Astrocyte of the spinal cord (primary cell): ENCODE data around the gene NR0B2.
"Not testable (repeated sequence)": the region's sequence is repeated elsewhere in the genome, so short reads cannot be mapped to it uniquely, and the experiment has no call there.

Experiments used
- DNase-seq: peaks from one replicate; pipeline ENCODE4 v3.0.0; 2011; ENCODE audit warnings: low read depth, low spot score
- H3K4me3 ChIP-seq: 2 replicates; pipeline ENCODE4 v1.5.1; 2011; ENCODE audit warnings: low read depth, mild to moderate bottlenecking, low read length, moderate library complexity
- in situ Hi-C: cut with HindIII; loops from 2 replicates; pipeline ENCODE4 v1.10.0; 2017; ENCODE audit warnings: low sequenced_read_pairs
- TF ChIP-seq, protein P1 (sequence below): IDR thresholded peaks from 2 replicates; pipeline ENCODE4 v1.5.1; 2012; ENCODE audit warnings: low read depth, mild to moderate bottlenecking, low read length, inconsistent platforms

NR0B2 gene

DNA sequence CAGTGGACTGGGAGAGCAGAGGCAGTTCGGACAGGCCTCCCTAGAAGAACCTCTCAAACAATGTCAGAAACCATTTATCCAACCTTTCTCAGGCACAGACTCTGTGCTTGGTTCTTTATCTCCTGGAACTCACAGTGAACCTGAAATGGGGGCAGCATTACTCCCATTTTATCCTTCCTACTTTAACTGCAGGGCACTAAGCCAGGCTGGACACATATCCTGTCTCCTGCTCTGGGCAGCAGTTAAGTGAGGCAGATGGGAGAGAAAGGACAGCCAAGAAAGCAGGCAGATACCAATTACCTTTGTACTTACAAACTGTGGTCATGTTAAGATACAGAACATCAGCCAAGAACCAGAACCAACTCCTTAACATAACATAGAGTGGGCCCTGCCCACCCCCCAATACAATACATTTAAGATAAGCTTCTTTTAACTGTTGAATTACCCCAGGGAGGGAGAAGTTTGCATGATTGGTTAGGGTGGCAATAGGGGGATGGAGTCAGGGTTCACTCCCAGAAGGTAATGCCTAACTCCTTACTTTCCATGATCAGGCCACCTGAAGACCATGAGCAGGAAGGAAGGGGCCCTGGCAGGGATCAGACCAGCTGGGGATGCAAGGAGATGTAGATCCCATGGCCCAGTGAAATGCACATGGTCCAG, 35.6 kb upstream of the NR0B2 start:
- DNase-seq, result no peak
- TF ChIP-seq, protein P1, sequence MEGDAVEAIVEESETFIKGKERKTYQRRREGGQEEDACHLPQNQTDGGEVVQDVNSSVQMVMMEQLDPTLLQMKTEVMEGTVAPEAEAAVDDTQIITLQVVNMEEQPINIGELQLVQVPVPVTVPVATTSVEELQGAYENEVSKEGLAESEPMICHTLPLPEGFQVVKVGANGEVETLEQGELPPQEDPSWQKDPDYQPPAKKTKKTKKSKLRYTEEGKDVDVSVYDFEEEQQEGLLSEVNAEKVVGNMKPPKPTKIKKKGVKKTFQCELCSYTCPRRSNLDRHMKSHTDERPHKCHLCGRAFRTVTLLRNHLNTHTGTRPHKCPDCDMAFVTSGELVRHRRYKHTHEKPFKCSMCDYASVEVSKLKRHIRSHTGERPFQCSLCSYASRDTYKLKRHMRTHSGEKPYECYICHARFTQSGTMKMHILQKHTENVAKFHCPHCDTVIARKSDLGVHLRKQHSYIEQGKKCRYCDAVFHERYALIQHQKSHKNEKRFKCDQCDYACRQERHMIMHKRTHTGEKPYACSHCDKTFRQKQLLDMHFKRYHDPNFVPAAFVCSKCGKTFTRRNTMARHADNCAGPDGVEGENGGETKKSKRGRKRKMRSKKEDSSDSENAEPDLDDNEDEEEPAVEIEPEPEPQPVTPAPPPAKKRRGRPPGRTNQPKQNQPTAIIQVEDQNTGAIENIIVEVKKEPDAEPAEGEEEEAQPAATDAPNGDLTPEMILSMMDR, result no peak
- in situ Hi-C loops, result no loop called here
- H3K4me3 ChIP-seq, result no peak overlapping the region

DNA sequence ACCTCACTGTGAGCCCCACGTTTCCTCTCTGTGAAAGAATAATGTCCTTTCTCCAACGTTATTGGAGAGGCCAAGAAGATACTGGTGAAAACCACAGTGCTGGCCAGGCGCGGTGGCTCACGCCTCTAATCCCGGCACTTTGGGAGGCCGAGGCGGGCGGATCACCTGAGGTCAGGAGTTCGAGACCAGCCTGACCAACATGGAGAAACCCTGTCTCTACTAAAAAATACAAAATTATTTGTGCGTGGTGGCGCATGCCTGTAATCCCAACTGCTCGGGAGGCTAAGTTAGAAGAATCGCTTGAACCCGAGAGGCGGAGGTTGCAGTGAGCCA, 34.9 kb upstream of the NR0B2 start:
- in situ Hi-C loops, DNase-seq, H3K4me3 ChIP-seq: not testable (repeated sequence)

DNA sequence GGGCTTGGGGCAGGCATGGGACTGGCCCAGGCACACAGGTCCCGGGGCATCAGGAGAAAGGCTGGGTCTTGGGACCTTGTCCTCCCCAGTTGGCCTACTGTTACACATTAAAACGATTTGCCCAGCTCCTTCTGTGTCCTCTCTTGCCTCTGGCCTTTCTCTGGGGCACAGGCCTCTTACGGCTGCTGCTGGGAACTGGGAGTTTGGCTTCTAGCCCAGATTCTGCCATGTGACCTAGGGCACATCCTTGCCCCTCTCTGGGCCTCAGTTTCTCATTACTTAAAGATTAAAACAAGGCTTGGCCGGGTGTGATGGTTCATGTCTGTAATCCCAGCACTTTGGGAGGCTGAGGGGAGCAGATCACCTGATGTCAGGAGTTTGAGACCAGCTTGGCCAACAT, 32.5 kb upstream of the NR0B2 start:
- no peak for DNase-seq
- in situ Hi-C loops, result no loop called here
- TF ChIP-seq, protein P1, result no peak
- H3K4me3 ChIP-seq, result no peak overlapping the region

DNA sequence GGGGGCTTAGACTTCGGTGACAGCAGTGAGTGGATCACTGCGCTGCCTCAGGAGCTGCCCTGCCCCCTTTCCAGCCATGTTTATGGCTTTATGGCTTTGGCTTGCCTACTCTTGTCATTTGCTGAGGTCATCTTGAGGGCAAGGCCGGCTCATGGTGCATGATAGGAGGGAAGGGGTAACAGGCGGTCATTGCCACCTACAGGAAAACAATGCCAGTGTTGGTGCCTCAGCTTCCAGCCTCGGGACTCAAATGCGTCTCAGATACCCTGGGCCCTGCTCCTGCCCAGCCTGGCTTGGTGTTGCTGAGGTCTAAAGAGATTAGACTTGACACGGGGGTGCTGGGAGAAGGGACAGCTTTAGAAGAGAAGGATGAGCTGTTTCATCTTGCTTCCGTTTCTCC, 32.0 kb upstream of the NR0B2 start:
- in situ Hi-C loops, result no loop called here
- H3K4me3 ChIP-seq, result no peak overlapping the region
- no peak for DNase-seq
- TF ChIP-seq, protein P1, result no peak

DNA sequence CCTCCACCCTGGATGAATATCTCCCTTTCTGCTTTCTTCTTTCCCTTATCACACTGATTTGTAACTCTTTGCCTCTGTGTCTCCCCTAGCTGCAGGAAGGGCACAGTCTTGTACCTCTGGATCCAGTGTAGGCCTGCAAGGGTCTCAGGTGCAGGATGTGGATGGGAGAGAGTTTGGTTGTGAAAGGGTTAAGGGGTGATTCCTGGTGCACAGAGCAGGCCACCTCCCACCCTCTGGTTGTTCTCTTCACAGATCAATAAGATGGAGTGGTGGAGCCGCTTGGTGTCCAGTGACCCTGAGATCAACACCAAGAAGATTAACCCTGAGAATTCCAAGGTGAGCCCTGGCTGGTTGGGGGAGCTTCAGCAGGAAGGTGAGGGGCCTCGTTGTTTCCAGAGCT, 31.4 kb upstream of the NR0B2 start:
- in situ Hi-C loops, result no loop called here
- H3K4me3 ChIP-seq, result no peak overlapping the region
- TF ChIP-seq, protein P1, result no peak
- no peak for DNase-seq

DNA sequence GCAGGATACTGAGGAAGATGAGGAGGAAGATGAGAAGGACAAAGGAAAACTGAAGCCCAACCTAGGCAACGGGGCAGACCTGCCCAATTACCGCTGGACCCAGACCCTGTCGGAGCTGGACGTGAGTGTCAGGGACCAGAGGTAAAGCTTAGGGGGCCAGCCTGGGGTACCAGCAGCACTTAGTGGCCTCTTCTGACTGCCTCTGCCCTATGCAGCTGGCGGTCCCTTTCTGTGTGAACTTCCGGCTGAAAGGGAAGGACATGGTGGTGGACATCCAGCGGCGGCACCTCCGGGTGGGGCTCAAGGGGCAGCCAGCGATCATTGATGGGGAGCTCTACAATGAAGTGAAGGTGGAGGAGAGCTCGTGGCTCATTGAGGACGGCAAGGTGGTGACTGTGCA, 28.9 kb upstream of the NR0B2 start:
- DNase-seq, result no peak

DNA sequence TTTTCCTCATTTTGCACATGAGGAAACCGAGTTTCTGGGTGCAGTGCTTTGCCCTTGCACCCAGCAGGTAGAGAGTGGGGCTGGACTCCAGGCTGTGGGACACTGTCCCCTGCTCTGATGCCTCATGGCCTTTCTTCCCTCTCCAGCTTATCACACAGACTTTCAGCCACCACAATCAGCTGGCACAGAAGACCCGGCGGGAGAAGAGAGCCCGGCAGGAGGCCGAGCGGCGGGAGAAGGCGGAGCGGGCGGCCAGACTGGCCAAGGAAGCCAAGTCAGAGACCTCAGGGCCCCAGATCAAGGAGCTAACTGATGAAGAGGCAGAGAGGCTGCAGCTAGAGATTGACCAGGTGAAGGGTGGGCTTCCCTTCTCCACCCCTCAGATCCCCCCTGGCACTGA, 27.5 kb upstream of the NR0B2 start:
- H3K4me3 ChIP-seq, result no peak overlapping the region
- TF ChIP-seq, protein P1, result no peak
- in situ Hi-C loops, result no loop called here
- no peak for DNase-seq

More for the DNA sequence above, 28.9 kb upstream of the NR0B2 start:
- in situ Hi-C loops, result no loop called here
- TF ChIP-seq, protein P1, result no peak
- H3K4me3 ChIP-seq, result no peak overlapping the region
